GM23338 (cell line): ENCODE results near the gene NXN. TPM values are rescaled to one million over a fixed set of nuclear protein-coding genes. Genes with fewer than 3 reads are reported as not detected.

Experiments used
- ATAC-seq: fragments of 200-7000 bp; cut with Tn5 transposase; 3 replicates; pipeline ENCODE4 v1.9.1; 2020
- DNase-seq: peaks from one replicate; pipeline ENCODE4 v3.0.0-alpha.2; 2015; ENCODE audit warnings: low spot score
- H2AFZ ChIP-seq: fragments of 200-600 bp; sonication (generic); 2 replicates; pipeline ENCODE4 v1.8.0; 2016; ENCODE audit warnings: antibody characterized with exemption, mild to moderate bottlenecking, moderate library complexity
- H3F3A ChIP-seq: fragments of 200-600 bp; sonication (generic); replicated peaks from 2 replicates; pipeline ENCODE4 v1.8.0; 2017; ENCODE audit warnings: antibody characterized with exemption, mixed run types, low read depth
- H3K27ac ChIP-seq: fragments of 200-600 bp; sonication (generic); 2 replicates; pipeline ENCODE4 v1.6.1; 2016; ENCODE audit warnings: low read depth
- H3K27me3 ChIP-seq: fragments of 200-600 bp; sonication (generic); 2 replicates; pipeline ENCODE4 v1.8.0; 2016; ENCODE audit warnings: mild to moderate bottlenecking, mixed run types, moderate library complexity; ENCODE audit not compliant: insufficient read depth
- H3K36me3 ChIP-seq: fragments of 200-600 bp; sonication (generic); 2 replicates; pipeline ENCODE4 v1.8.0; 2016; ENCODE audit warnings: mild to moderate bottlenecking; ENCODE audit not compliant: insufficient read depth
- H3K4me1 ChIP-seq: fragments of 200-600 bp; sonication (generic); 2 replicates; pipeline ENCODE4 v1.8.0; 2016; ENCODE audit warnings: mild to moderate bottlenecking, moderate library complexity; ENCODE audit not compliant: insufficient read depth
- H3K4me2 ChIP-seq: fragments of 200-600 bp; sonication (generic); 2 replicates; pipeline ENCODE4 v1.7.1; 2017; ENCODE audit warnings: mixed run types
- H3K4me3 ChIP-seq: fragments of 200-600 bp; sonication (generic); 2 replicates; pipeline ENCODE4 v1.6.1; 2016; ENCODE audit warnings: mixed run types
- H3K79me2 ChIP-seq: fragments of 200-600 bp; sonication (generic); replicated peaks from 2 replicates; pipeline ENCODE4 v1.8.0; 2017; ENCODE audit warnings: mild to moderate bottlenecking; ENCODE audit not compliant: insufficient read depth
- H3K9me2 ChIP-seq: fragments of 200-600 bp; sonication (generic); 2 replicates; pipeline ENCODE4 v1.8.0; 2017; ENCODE audit not compliant: insufficient read depth
- H4K20me1 ChIP-seq: fragments of 200-600 bp; sonication (generic); replicated peaks from 2 replicates; pipeline ENCODE4 v1.8.0; 2017; ENCODE audit warnings: mild to moderate bottlenecking; ENCODE audit not compliant: insufficient read depth
- H3K27ac Mint-ChIP-seq: 2 replicates; pipeline ENCODE4 v1.8.0; 2020; ENCODE audit warnings: inconsistent platforms, mild to moderate bottlenecking, moderate library complexity, mixed read lengths
- H3K27me3 Mint-ChIP-seq: 3 replicates; pipeline ENCODE4 v1.8.0; 2022; ENCODE audit warnings: low read depth, mild to moderate bottlenecking, moderate library complexity, mixed read lengths, inconsistent platforms; ENCODE audit not compliant: insufficient read depth, poor library complexity
- H3K36me3 Mint-ChIP-seq: 3 replicates; pipeline ENCODE4 v1.8.0; 2021; ENCODE audit warnings: low read depth, mild to moderate bottlenecking, inconsistent platforms, moderate library complexity, mixed read lengths
- H3K4me1 Mint-ChIP-seq: 3 replicates; pipeline ENCODE4 v1.8.0; 2020; ENCODE audit warnings: mild to moderate bottlenecking, inconsistent platforms, mixed read lengths
- H3K4me3 Mint-ChIP-seq: 3 replicates; pipeline ENCODE4 v1.8.0; 2021; ENCODE audit warnings: moderate library complexity, mild to moderate bottlenecking, inconsistent platforms, mixed read lengths
- H3K9me3 Mint-ChIP-seq: 3 replicates; pipeline ENCODE4 v1.8.0; 2020; ENCODE audit warnings: moderate library complexity, mild to moderate bottlenecking, inconsistent platforms, mixed read lengths
- CREB1 ChIP-seq: fragments of 250-450 bp; sonication (Bioruptor Pico); IDR thresholded peaks from 2 replicates; pipeline ENCODE4 v1.5.0; 2020; ENCODE audit warnings: low read depth, mild to moderate bottlenecking, moderate library complexity
- EZH2 ChIP-seq: fragments of 200-600 bp; sonication (generic); IDR thresholded peaks from one replicate; pipeline ENCODE4 v1.8.0; 2017; ENCODE audit warnings: antibody characterized with exemption, mild to moderate bottlenecking, low read depth; ENCODE audit not compliant: unreplicated experiment
- EZH2phosphoT487 ChIP-seq: fragments of 200-600 bp; sonication (generic); IDR thresholded peaks from one replicate; pipeline ENCODE4 v1.8.1; 2018; ENCODE audit warnings: antibody characterized with exemption; ENCODE audit not compliant: unreplicated experiment
- JUNB ChIP-seq: IDR thresholded peaks from one replicate; pipeline ENCODE4 v1.6.1; 2016; ENCODE audit warnings: antibody characterized with exemption; ENCODE audit not compliant: unreplicated experiment
- NANOG ChIP-seq: IDR thresholded peaks from 2 replicates; pipeline ENCODE4 v1.6.1; 2016; ENCODE audit warnings: antibody characterized with exemption, borderline replicate concordance
- POLR2AphosphoS5 ChIP-seq: IDR thresholded peaks from 2 replicates; pipeline ENCODE4 v1.6.1; 2016; ENCODE audit warnings: antibody characterized with exemption, low read depth
- STAT1 ChIP-seq: IDR thresholded peaks from one replicate; pipeline ENCODE4 v1.6.1; 2016; ENCODE audit warnings: antibody characterized with exemption; ENCODE audit not compliant: unreplicated experiment
- ZNF114 ChIP-seq: fragments of 250-450 bp; sonication (Bioruptor Pico); IDR thresholded peaks from 2 replicates; pipeline ENCODE4 v1.5.0; 2020; ENCODE audit warnings: mild to moderate bottlenecking, moderate library complexity
- ZNF331 ChIP-seq: fragments of 250-450 bp; sonication (Bioruptor Pico); IDR thresholded peaks from 2 replicates; pipeline ENCODE4 v1.5.0; 2020; ENCODE audit warnings: low read depth, mild to moderate bottlenecking, moderate library complexity
- polyA plus RNA-seq: library from polyadenylated mRNA; unstranded; fragments of >200 nt; fragmentation: Nextera tagmentation; extraction: Ambion mirVana; gene quantifications from 2 replicates; pipeline ENCODE4 v1.2.1, GENCODE V29; 2016
- total RNA-seq: library from RNA; depleted of rRNA; stranded (reverse); fragments of >200 nt; shearing (Covaris generic); gene quantifications from 2 replicates; pipeline ENCODE4 v1.2.3, GENCODE V29; 2014
- TF ChIP-seq, protein P1 (sequence below): IDR thresholded peaks from 2 replicates; pipeline ENCODE4 v1.6.1; 2016; ENCODE audit warnings: antibody characterized with exemption
- TF ChIP-seq, protein P2 (sequence below): IDR thresholded peaks from one replicate; pipeline ENCODE4 v1.6.1; 2018; ENCODE audit warnings: antibody characterized with exemption; ENCODE audit not compliant: unreplicated experiment
- TF ChIP-seq, protein P3 (sequence below): fragments of 250-450 bp; sonication (Bioruptor Pico); IDR thresholded peaks from 2 replicates; pipeline ENCODE4 v1.5.0; 2020; ENCODE audit warnings: mild to moderate bottlenecking, moderate library complexity
- TF ChIP-seq, protein P4 (sequence below), 2 experiments: fragments of 200-600 bp in 1 of 2; sonication (generic) in 1 of 2; conservative IDR thresholded peaks; 2 replicates each; pipeline versions ENCODE4 v1.5.1 to v1.6.1; 2016 to 2017; ENCODE audit warnings: antibody characterized with exemption in 2 of 2, low read depth in 2 of 2, mild to moderate bottlenecking in 2 of 2, moderate library complexity in 1 of 2

Gene NXN
- total and polyA plus RNA-seq, 2 experiments from 2014 or later, result 31.8 to 105 TPM

GRCh38 chr17:986322-986929 is 6.8 kb upstream of the NXN start:
- no peaks in the 10 kb centered on the region for H4K20me1 ChIP-seq
- Mint-ChIP-seq H3K9me3 (no peaks in the 10 kb centered on the region; the same call in 2 of the 3 replicates), H3K27ac (no peak overlapping the region), H3K4me3 (no peak overlapping the region), H3K27me3 (peaks cover 8% of the 10 kb centered on the region), H3K4me1 (no peaks in the 10 kb centered on the region), H3K36me3 (no peaks in the 10 kb centered on the region)
- no peaks in the 10 kb centered on the region for H3K9me2 ChIP-seq
- no peaks in the 10 kb centered on the region for H3F3A ChIP-seq
- DNase-seq (no peak), ATAC-seq (no peak)
- H3K27me3 ChIP-seq, result no peaks in the 10 kb centered on the region
- H3K27ac ChIP-seq, result no peak overlapping the region
- H3K36me3 ChIP-seq, result no peaks in the 10 kb centered on the region
- H3K4me3 ChIP-seq, result no peak overlapping the region
- no peak overlapping the region for H3K4me2 ChIP-seq
- 0 out of 2 replicates have a peak overlapping the region, but pooled peaks have one; percentile 10 for H2AFZ ChIP-seq
- no peaks in the 10 kb centered on the region for H3K4me1 ChIP-seq
- TF ChIP-seq, protein P1, sequence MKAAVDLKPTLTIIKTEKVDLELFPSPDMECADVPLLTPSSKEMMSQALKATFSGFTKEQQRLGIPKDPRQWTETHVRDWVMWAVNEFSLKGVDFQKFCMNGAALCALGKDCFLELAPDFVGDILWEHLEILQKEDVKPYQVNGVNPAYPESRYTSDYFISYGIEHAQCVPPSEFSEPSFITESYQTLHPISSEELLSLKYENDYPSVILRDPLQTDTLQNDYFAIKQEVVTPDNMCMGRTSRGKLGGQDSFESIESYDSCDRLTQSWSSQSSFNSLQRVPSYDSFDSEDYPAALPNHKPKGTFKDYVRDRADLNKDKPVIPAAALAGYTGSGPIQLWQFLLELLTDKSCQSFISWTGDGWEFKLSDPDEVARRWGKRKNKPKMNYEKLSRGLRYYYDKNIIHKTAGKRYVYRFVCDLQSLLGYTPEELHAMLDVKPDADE, result no peak
- TF ChIP-seq CREB1 (CRISPR knock-in tag), result no peak
- TF ChIP-seq ZNF331 (CRISPR knock-in tag), result no peak
- TF ChIP-seq EZH2phosphoT487, result no peak
- no peak for TF ChIP-seq POLR2AphosphoS5
- TF ChIP-seq, protein P2, sequence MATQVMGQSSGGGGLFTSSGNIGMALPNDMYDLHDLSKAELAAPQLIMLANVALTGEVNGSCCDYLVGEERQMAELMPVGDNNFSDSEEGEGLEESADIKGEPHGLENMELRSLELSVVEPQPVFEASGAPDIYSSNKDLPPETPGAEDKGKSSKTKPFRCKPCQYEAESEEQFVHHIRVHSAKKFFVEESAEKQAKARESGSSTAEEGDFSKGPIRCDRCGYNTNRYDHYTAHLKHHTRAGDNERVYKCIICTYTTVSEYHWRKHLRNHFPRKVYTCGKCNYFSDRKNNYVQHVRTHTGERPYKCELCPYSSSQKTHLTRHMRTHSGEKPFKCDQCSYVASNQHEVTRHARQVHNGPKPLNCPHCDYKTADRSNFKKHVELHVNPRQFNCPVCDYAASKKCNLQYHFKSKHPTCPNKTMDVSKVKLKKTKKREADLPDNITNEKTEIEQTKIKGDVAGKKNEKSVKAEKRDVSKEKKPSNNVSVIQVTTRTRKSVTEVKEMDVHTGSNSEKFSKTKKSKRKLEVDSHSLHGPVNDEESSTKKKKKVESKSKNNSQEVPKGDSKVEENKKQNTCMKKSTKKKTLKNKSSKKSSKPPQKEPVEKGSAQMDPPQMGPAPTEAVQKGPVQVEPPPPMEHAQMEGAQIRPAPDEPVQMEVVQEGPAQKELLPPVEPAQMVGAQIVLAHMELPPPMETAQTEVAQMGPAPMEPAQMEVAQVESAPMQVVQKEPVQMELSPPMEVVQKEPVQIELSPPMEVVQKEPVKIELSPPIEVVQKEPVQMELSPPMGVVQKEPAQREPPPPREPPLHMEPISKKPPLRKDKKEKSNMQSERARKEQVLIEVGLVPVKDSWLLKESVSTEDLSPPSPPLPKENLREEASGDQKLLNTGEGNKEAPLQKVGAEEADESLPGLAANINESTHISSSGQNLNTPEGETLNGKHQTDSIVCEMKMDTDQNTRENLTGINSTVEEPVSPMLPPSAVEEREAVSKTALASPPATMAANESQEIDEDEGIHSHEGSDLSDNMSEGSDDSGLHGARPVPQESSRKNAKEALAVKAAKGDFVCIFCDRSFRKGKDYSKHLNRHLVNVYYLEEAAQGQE, result no peak
- TF ChIP-seq EZH2, result no peak
- no peak for TF ChIP-seq STAT1
- no peak for TF ChIP-seq JUNB
- no peak for TF ChIP-seq NANOG
- TF ChIP-seq, protein P3, sequence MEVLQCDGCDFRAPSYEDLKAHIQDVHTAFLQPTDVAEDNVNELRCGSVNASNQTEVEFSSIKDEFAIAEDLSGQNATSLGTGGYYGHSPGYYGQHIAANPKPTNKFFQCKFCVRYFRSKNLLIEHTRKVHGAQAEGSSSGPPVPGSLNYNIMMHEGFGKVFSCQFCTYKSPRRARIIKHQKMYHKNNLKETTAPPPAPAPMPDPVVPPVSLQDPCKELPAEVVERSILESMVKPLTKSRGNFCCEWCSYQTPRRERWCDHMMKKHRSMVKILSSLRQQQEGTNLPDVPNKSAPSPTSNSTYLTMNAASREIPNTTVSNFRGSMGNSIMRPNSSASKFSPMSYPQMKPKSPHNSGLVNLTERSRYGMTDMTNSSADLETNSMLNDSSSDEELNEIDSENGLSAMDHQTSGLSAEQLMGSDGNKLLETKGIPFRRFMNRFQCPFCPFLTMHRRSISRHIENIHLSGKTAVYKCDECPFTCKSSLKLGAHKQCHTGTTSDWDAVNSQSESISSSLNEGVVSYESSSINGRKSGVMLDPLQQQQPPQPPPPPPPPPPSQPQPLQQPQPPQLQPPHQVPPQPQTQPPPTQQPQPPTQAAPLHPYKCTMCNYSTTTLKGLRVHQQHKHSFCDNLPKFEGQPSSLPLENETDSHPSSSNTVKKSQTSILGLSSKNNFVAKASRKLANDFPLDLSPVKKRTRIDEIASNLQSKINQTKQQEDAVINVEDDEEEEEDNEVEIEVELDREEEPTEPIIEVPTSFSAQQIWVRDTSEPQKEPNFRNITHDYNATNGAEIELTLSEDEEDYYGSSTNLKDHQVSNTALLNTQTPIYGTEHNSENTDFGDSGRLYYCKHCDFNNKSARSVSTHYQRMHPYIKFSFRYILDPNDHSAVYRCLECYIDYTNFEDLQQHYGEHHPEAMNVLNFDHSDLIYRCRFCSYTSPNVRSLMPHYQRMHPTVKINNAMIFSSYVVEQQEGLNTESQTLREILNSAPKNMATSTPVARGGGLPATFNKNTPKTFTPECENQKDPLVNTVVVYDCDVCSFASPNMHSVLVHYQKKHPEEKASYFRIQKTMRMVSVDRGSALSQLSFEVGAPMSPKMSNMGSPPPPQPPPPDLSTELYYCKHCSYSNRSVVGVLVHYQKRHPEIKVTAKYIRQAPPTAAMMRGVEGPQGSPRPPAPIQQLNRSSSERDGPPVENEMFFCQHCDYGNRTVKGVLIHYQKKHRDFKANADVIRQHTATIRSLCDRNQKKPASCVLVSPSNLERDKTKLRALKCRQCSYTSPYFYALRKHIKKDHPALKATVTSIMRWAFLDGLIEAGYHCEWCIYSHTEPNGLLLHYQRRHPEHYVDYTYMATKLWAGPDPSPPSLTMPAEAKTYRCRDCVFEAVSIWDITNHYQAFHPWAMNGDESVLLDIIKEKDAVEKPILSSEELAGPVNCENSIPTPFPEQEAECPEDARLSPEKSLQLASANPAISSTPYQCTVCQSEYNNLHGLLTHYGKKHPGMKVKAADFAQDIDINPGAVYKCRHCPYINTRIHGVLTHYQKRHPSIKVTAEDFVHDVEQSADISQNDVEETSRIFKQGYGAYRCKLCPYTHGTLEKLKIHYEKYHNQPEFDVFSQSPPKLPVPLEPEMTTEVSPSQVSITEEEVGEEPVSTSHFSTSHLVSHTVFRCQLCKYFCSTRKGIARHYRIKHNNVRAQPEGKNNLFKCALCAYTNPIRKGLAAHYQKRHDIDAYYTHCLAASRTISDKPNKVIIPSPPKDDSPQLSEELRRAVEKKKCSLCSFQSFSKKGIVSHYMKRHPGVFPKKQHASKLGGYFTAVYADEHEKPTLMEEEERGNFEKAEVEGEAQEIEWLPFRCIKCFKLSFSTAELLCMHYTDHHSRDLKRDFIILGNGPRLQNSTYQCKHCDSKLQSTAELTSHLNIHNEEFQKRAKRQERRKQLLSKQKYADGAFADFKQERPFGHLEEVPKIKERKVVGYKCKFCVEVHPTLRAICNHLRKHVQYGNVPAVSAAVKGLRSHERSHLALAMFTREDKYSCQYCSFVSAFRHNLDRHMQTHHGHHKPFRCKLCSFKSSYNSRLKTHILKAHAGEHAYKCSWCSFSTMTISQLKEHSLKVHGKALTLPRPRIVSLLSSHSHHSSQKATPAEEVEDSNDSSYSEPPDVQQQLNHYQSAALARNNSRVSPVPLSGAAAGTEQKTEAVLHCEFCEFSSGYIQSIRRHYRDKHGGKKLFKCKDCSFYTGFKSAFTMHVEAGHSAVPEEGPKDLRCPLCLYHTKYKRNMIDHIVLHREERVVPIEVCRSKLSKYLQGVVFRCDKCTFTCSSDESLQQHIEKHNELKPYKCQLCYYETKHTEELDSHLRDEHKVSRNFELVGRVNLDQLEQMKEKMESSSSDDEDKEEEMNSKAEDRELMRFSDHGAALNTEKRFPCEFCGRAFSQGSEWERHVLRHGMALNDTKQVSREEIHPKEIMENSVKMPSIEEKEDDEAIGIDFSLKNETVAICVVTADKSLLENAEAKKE (CRISPR knock-in tag), result no peak
- no peak for TF ChIP-seq ZNF114 (CRISPR knock-in tag)
- TF ChIP-seq, protein P4, sequence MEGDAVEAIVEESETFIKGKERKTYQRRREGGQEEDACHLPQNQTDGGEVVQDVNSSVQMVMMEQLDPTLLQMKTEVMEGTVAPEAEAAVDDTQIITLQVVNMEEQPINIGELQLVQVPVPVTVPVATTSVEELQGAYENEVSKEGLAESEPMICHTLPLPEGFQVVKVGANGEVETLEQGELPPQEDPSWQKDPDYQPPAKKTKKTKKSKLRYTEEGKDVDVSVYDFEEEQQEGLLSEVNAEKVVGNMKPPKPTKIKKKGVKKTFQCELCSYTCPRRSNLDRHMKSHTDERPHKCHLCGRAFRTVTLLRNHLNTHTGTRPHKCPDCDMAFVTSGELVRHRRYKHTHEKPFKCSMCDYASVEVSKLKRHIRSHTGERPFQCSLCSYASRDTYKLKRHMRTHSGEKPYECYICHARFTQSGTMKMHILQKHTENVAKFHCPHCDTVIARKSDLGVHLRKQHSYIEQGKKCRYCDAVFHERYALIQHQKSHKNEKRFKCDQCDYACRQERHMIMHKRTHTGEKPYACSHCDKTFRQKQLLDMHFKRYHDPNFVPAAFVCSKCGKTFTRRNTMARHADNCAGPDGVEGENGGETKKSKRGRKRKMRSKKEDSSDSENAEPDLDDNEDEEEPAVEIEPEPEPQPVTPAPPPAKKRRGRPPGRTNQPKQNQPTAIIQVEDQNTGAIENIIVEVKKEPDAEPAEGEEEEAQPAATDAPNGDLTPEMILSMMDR (conservative IDR thresholded peaks at IDR 0.05; ENCODE audit: low read depth in 2 of 2), result no peak
- H3K79me2 ChIP-seq, result no peaks in the 10 kb centered on the region
